Measurements from ENCODE around the gene MEF2A. TPM values are rescaled to one million over a fixed set of nuclear protein-coding genes. Genes with fewer than 3 reads are reported as not detected.

Gene MEF2A
- polyA plus RNA-seq, 3 donors, result 20.3 to 61.8 (median 33.5) TPM

- H3K4me3 Mint-ChIP-seq, result peak overlapping the region; percentile 4 to 30
- intact Hi-C loops (cut with micrococcal nuclease), result loop anchor here (2.0 to 10.0 kb wide), 3 partner anchors 139 to 432 kb away; partner anchors contain the start of gene MEF2A (in 1 of the 2)
- peak; percentile 73 to 91 (median 87) for DNase-seq
- TF ChIP-seq CTCF (IDR thresholded peaks at IDR 0.05), result peak; percentile 86
- no peaks in the 10 kb centered on the region for H3K27me3 Mint-ChIP-seq (ENCODE audit: low read depth in 3 of 3)
- Histone ChIP-seq H4K20me1 (ENCODE audit: insufficient read depth, low read length) (peaks cover 21% of the 10 kb centered on the region), H3K9ac (ENCODE audit: insufficient read depth, low read length, poor library complexity, severe bottlenecking) (no peak overlapping the region), H3K36me3 (replicated peaks in 1 of 2; ENCODE audit: control insufficient read depth in 1 of 2, insufficient read depth in 2 of 2, low read length in 2 of 2) (peaks cover 16 to 49% of the 10 kb centered on the region in 2 donors), H3K4me2 (replicated peaks; ENCODE audit: extremely low read depth, low read length, poor library complexity, severe bottlenecking) (peak overlapping the region; percentile 50), H3K27me3 (ENCODE audit: control insufficient read depth in 2 of 2, insufficient read depth in 2 of 2, low read length in 2 of 2) (no peaks in the 10 kb centered on the region), H3K4me3 (replicated peaks in 1 of 3; ENCODE audit: low read depth in 2 of 3, low read length in 3 of 3) (peak overlapping the region in 1 of 3 experiments; percentile 50), H3K9me3 (replicated peaks in 1 of 2; ENCODE audit: control insufficient read depth in 1 of 2, insufficient read depth in 1 of 2, low read length in 2 of 2) (no peaks in the 10 kb centered on the region), H2AFZ (ENCODE audit: insufficient read depth, low read depth, low read length, poor library complexity, severe bottlenecking) (no peak overlapping the region), H3K4me1 (ENCODE audit: control insufficient read depth in 1 of 2, insufficient read depth in 2 of 2, low read length in 2 of 2) (peaks cover 11 to 16% of the 10 kb centered on the region in 2 donors), H3K79me2 (ENCODE audit: insufficient read depth, low read length) (no peaks in the 10 kb centered on the region), H3K27ac (ENCODE audit: low read depth in 1 of 2, low read length in 2 of 2) (peak overlapping the region in 1 of 2 donors; percentile 62)
- H3K36me3 Mint-ChIP-seq, result peaks cover 26 to 32% of the 10 kb centered on the region in 2 donors
- WGBS (ENCODE audit: insufficient coverage), result 60% methylated on average over 1 of the region's 7 CpGs
- H3K9me3 Mint-ChIP-seq, result no peaks in the 10 kb centered on the region
- H3K27ac Mint-ChIP-seq, result peak overlapping the region; percentile 35 to 88 (median 84)
- H3K4me1 Mint-ChIP-seq, result peaks cover 19% of the 10 kb centered on the region
Observed at GRCh38 chr15:99703603-99704443, 138.0 kb downstream of the MEF2A start.

- Mint-ChIP-seq H3K4me3 (no peak overlapping the region), H3K36me3 (peaks cover 28 to 35% of the 10 kb centered on the region in 2 donors), H3K9me3 (no peaks in the 10 kb centered on the region), H3K4me1 (peaks cover 19% of the 10 kb centered on the region), H3K27ac (peak overlapping the region in 5 of 7 donors; percentile 49 to 88 (median 78)), H3K27me3 (ENCODE audit: low read depth in 3 of 3) (no peaks in the 10 kb centered on the region)
- peak; percentile 64 to 84 (median 77) for DNase-seq
- no CpG with 5 or more reads among the region's 3 CpGs for WGBS (ENCODE audit: insufficient coverage)
- no peaks in the 10 kb centered on the region for H3K9me3 ChIP-seq (replicated peaks in 1 of 2; ENCODE audit: control insufficient read depth in 1 of 2, insufficient read depth in 1 of 2, low read length in 2 of 2)
- H3K36me3 ChIP-seq (replicated peaks in 1 of 2; ENCODE audit: control insufficient read depth in 1 of 2, insufficient read depth in 2 of 2, low read length in 2 of 2), result peaks cover 21 to 51% of the 10 kb centered on the region in 2 donors
- H4K20me1 ChIP-seq (ENCODE audit: insufficient read depth, low read length), result peaks cover 28% of the 10 kb centered on the region
- H2AFZ ChIP-seq (ENCODE audit: insufficient read depth, low read depth, low read length, poor library complexity, severe bottlenecking), result no peak overlapping the region
- H3K27me3 ChIP-seq (ENCODE audit: control insufficient read depth in 2 of 2, insufficient read depth in 2 of 2, low read length in 2 of 2), result no peaks in the 10 kb centered on the region
- no peak overlapping the region for H3K9ac ChIP-seq (ENCODE audit: insufficient read depth, low read length, poor library complexity, severe bottlenecking)
- no peak overlapping the region for H3K27ac ChIP-seq (ENCODE audit: low read depth in 1 of 2, low read length in 2 of 2)
- H3K4me3 ChIP-seq (replicated peaks in 1 of 3; ENCODE audit: low read depth in 2 of 3, low read length in 3 of 3), result no peak overlapping the region
- intact Hi-C loops (cut with micrococcal nuclease), result loop anchor here (5.0 to 10.0 kb wide), 2 partner anchors 430 to 432 kb away; no protein-coding TSS in a partner anchor
- H3K79me2 ChIP-seq (ENCODE audit: insufficient read depth, low read length), result no peaks in the 10 kb centered on the region
- peaks cover 11 to 16% of the 10 kb centered on the region in 2 donors for H3K4me1 ChIP-seq (ENCODE audit: control insufficient read depth in 1 of 2, insufficient read depth in 2 of 2, low read length in 2 of 2)
- TF ChIP-seq CTCF (IDR thresholded peaks at IDR 0.05), result peak; percentile 69
- no peak overlapping the region for H3K4me2 ChIP-seq (replicated peaks; ENCODE audit: extremely low read depth, low read length, poor library complexity, severe bottlenecking)
Observed at GRCh38 chr15:99704444-99704838, 138.7 kb downstream of the MEF2A start.
